GM19351 (cell line): ENCODE data around the gene PLAAT5.
"Not testable (repeated sequence)": the region's sequence is repeated elsewhere in the genome, so short reads cannot be mapped to it uniquely, and the experiment has no call there.

Experiments used
- ATAC-seq: cut with Tn5 transposase; IDR thresholded peaks from one replicate; pipeline ENCODE4 v1.9.1; 2021; ENCODE audit warnings: mild to moderate bottlenecking, moderate library complexity; ENCODE audit not compliant: unreplicated experiment

The PLAAT5 gene

GRCh38 chr11:63490551-63491239, at the start of gene PLAAT5:
Gene PLAAT5, minus strand, starts transcription at chr11:63491167. Its CDS starts 133 bp downstream, at chr11:63491034.
- no peak for ATAC-seq

- ATAC-seq = no peak
Measured at GRCh38 chr11:63537293-63538101, 46.5 kb upstream of the PLAAT5 start.

GRCh38 chr11:63536669-63537292, 45.8 kb upstream of the PLAAT5 start, which contains the start of gene PLAAT4:
Gene PLAAT4, plus strand, starts transcription at chr11:63536808. Its CDS starts 61 bp downstream, at chr11:63536869.
- peak; percentile 38 for ATAC-seq

GRCh38 chr11:63535734-63536133, 44.8 kb upstream of the PLAAT5 start:
- ATAC-seq = no peak

- peak; percentile 54 for ATAC-seq
Measured at GRCh38 chr11:63534895-63535461, 44.0 kb upstream of the PLAAT5 start.

- ATAC-seq = no peak
Measured at GRCh38 chr11:63534076-63534475, 43.1 kb upstream of the PLAAT5 start.

GRCh38 chr11:63532799-63533475, 42.0 kb upstream of the PLAAT5 start:
- no peak for ATAC-seq

- ATAC-seq = no peak
Measured at GRCh38 chr11:63532117-63532516, 41.1 kb upstream of the PLAAT5 start.

- peak; percentile 87 for ATAC-seq
Measured at GRCh38 chr11:63531074-63531792, 40.3 kb upstream of the PLAAT5 start.

- ATAC-seq = no peak
Measured at GRCh38 chr11:63530021-63530420, 39.1 kb upstream of the PLAAT5 start.

- not testable (repeated sequence) for ATAC-seq
Measured at GRCh38 chr11:63529373-63529772, 38.4 kb upstream of the PLAAT5 start.

GRCh38 chr11:63528729-63529278, 37.8 kb upstream of the PLAAT5 start:
- not testable (repeated sequence) for ATAC-seq

GRCh38 chr11:63528156-63528555, 37.2 kb upstream of the PLAAT5 start:
- ATAC-seq = not testable (repeated sequence)

- no peak for ATAC-seq
Measured at GRCh38 chr11:63527667-63528066, 36.7 kb upstream of the PLAAT5 start.

GRCh38 chr11:63523151-63523550, 32.2 kb upstream of the PLAAT5 start:
- ATAC-seq = no peak

GRCh38 chr11:63521896-63522295, 30.9 kb upstream of the PLAAT5 start:
- no peak for ATAC-seq

- ATAC-seq = no peak
Measured at GRCh38 chr11:63520606-63521170, 29.7 kb upstream of the PLAAT5 start.

GRCh38 chr11:63518548-63518947, 27.6 kb upstream of the PLAAT5 start:
- no peak for ATAC-seq

GRCh38 chr11:63517156-63517555, 26.2 kb upstream of the PLAAT5 start:
- ATAC-seq = no peak
